Measurements from ENCODE around the gene SMARCAL1.

DNA sequence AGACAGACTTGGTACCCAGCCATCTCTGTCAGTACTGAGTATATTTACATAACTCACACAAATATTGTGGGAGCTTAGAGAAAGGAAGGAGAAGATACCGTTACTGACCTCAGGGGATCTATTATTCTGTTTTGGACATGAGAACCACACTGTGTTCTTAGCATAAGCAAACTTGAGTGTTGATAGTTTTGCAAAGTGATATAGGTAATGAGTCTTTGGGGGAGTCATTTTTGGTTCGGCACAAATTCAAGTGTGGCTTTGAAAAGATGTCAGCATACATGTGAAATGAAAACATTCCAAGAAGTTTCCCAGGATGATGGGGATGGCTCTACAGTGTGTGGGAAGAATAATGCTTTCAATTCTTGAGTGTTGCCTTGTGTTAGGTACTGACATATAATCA is 24.1 kb downstream of the SMARCAL1 start:
- TF ChIP-seq POLR2AphosphoS5 (IDR thresholded peaks at IDR 0.05), result no peak
- no peak for TF ChIP-seq CTCF (IDR thresholded peaks at IDR 0.05)
- no peak for TF ChIP-seq POLR2A (IDR thresholded peaks at IDR 0.05)
